Trophoblast cell (in vitro differentiated cells and primary cell): ENCODE data around the gene ASAP3.

Experiments used
- DNase-seq, 2 donors: peaks; one replicate each; pipeline ENCODE4 v3.0.0-alpha.2; 2016
- H2AFZ ChIP-seq: 2 replicates; pipeline ENCODE4 v1.6.1; 2013; ENCODE audit warnings: low read length, moderate library complexity, mild to moderate bottlenecking; ENCODE audit not compliant: insufficient read depth, poor library complexity
- H2AK5ac ChIP-seq: 2 replicates; pipeline ENCODE4 v1.6.1; 2013; ENCODE audit warnings: mild to moderate bottlenecking, low read length
- H2BK120ac ChIP-seq: 2 replicates; pipeline ENCODE4 v1.6.1; 2013; ENCODE audit warnings: low read length, mild to moderate bottlenecking, moderate library complexity; ENCODE audit not compliant: insufficient read depth, poor library complexity
- H2BK12ac ChIP-seq: 2 replicates; pipeline ENCODE4 v1.6.1; 2013; ENCODE audit warnings: mild to moderate bottlenecking, low read length, moderate library complexity
- H2BK5ac ChIP-seq: 2 replicates; pipeline ENCODE4 v1.6.1; 2013; ENCODE audit warnings: low read length, low read depth, moderate library complexity, mild to moderate bottlenecking; ENCODE audit not compliant: poor library complexity
- H3K14ac ChIP-seq: 2 replicates; pipeline ENCODE4 v1.6.1; 2013; ENCODE audit warnings: mild to moderate bottlenecking, low read length
- H3K18ac ChIP-seq: 2 replicates; pipeline ENCODE4 v1.6.1; 2013; ENCODE audit warnings: mild to moderate bottlenecking, low read length
- H3K23ac ChIP-seq: 2 replicates; pipeline ENCODE4 v1.6.1; 2013; ENCODE audit warnings: low read length
- H3K27ac ChIP-seq: 2 replicates; pipeline ENCODE4 v1.5.1; 2013; ENCODE audit warnings: low read depth, mild to moderate bottlenecking, inconsistent platforms, low read length, moderate library complexity
- H3K27me3 ChIP-seq: 2 replicates; pipeline ENCODE4 v1.6.1; 2013; ENCODE audit warnings: inconsistent platforms, mild to moderate bottlenecking, low read length, moderate library complexity; ENCODE audit not compliant: insufficient read depth
- H3K36me3 ChIP-seq, 2 experiments: 1 replicate in 1 of 2; 2 replicates in 1 of 2; pipeline ENCODE4 v1.6.1; 2013; ENCODE audit warnings: low read length in 2 of 2, mild to moderate bottlenecking in 2 of 2, moderate library complexity in 1 of 2; ENCODE audit not compliant: insufficient read depth in 2 of 2, control insufficient read depth in 1 of 2
- H3K4ac ChIP-seq: 2 replicates; pipeline ENCODE4 v1.6.1; 2013; ENCODE audit warnings: low read depth, mild to moderate bottlenecking, low read length, moderate library complexity
- H3K4me1 ChIP-seq, 2 experiments: 1 replicate in 1 of 2; 2 replicates in 1 of 2; pipeline ENCODE4 v1.6.1; 2013; ENCODE audit warnings: low read length in 2 of 2, mild to moderate bottlenecking in 2 of 2, moderate library complexity in 1 of 2; ENCODE audit not compliant: insufficient read depth in 2 of 2, control insufficient read depth in 1 of 2
- H3K4me2 ChIP-seq: 2 replicates; pipeline ENCODE4 v1.6.1; 2013; ENCODE audit warnings: inconsistent platforms, mild to moderate bottlenecking, low read length, moderate library complexity
- H3K4me3 ChIP-seq: 2 replicates; pipeline ENCODE4 v1.5.1; 2013; ENCODE audit warnings: mild to moderate bottlenecking, low read depth, low read length, inconsistent platforms
- H3K79me1 ChIP-seq: one replicate; pipeline ENCODE4 v1.6.1; 2013; ENCODE audit warnings: low read length
- H3K79me2 ChIP-seq: 2 replicates; pipeline ENCODE4 v1.6.1; 2013; ENCODE audit warnings: low read length, mild to moderate bottlenecking; ENCODE audit not compliant: control insufficient read depth, insufficient read depth, poor library complexity
- H3K9ac ChIP-seq: 2 replicates; pipeline ENCODE4 v1.6.1; 2013; ENCODE audit warnings: mild to moderate bottlenecking, low read length
- H3K9me3 ChIP-seq: 2 replicates; pipeline ENCODE4 v1.6.1; 2013; ENCODE audit warnings: low read depth, mild to moderate bottlenecking, control low read depth, inconsistent platforms, low read length; ENCODE audit not compliant: insufficient read depth
- H4K12ac ChIP-seq: 2 replicates; pipeline ENCODE4 v1.6.1; 2013; ENCODE audit warnings: low read depth, mild to moderate bottlenecking, low read length, moderate library complexity
- H4K8ac ChIP-seq: 2 replicates; pipeline ENCODE4 v1.6.1; 2013; ENCODE audit warnings: low read depth, mild to moderate bottlenecking, low read length, moderate library complexity
- H4K91ac ChIP-seq: one replicate; pipeline ENCODE4 v1.6.1; 2013; ENCODE audit warnings: low read depth, mild to moderate bottlenecking, low read length, moderate library complexity
- WGBS: extraction: QIAGEN DNeasy Blood & Tissue Kit; methylation state at CpG from one replicate; pipeline ENCODE4 v1.1.7; 2013; ENCODE audit warnings: missing lambda C conversion rate; ENCODE audit not compliant: insufficient read length, insufficient coverage; ENCODE audit errors: extremely low coverage; 5-methylcytosine and 5-hydroxymethylcytosine counted together

The ASAP3 gene

DNA sequence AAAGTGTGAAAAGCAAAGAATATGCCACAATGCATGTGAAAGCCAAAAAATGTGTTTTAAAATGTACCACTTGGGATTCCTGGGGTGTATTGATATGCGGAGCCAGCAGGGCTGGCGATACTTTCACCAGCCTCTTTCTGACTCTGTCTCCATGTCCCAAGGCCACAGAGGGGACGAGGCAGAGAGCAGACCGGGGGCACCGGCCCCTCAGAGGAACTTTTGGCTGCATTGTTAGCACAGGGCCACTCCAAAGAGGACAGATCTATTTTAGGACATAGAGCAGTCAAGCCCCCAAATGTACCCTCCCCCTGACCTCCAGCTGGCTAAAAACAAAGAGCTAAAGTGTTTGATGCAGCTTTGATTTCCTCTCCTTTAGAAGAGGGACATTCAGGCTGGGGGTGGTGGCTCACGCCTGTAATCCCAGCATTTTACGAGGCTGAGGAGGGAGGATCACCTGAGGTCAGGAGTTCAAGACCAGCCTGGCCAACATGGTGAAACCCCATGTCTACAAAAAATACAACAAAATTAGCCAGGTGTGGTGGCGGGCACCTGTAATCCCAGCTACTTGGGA is 88.7 kb downstream of the ASAP3 start:
- Histone ChIP-seq H3K4me2 (no peak overlapping the region), H3K9me3 (peaks cover 8% of the 10 kb centered on the region), H3K27me3 (no peaks in the 10 kb centered on the region), H4K12ac (no peak overlapping the region), H2BK12ac (no peak overlapping the region), H3K27ac (no peak overlapping the region), H2AK5ac (no peak overlapping the region), H3K4ac (no peak overlapping the region), H2BK120ac (no peak overlapping the region), H3K14ac (no peak overlapping the region), H4K91ac (no peak overlapping the region), H3K4me1 (peaks cover 3 to 4% of the 10 kb centered on the region in 2 experiments), H3K36me3 (no peaks in the 10 kb centered on the region), H3K79me2 (no peaks in the 10 kb centered on the region), H2AFZ (no peak overlapping the region), H4K8ac (no peak overlapping the region), H3K79me1 (no peaks in the 10 kb centered on the region), H3K18ac (no peak overlapping the region), H3K9ac (no peak overlapping the region), H3K23ac (no peak overlapping the region), H3K4me3 (no peak overlapping the region), H2BK5ac (no peak overlapping the region)
- DNase-seq: no peak
- WGBS: no CpG with 5 or more reads among the region's 8 CpGs

DNA sequence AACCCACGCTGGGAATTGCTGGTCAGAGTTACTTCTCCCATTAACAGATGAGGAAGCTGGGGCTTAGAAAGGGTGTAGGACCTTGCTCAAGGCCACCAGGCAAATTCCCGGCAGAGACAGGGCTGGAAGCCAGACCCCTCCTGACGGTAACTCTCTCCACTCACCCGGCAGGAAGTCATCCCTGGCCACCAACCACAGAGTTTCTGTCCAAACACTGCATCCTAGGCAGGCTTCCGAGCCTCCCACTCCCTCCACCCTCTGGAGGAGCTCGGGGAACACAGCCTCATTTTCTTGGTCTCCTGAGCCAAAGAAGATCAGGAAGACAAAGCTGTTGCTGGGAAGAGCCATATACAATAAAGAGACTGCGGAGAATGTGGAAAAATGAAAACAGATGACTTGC is 89.3 kb downstream of the ASAP3 start:
- Histone ChIP-seq H3K14ac (no peak overlapping the region), H3K9ac (no peak overlapping the region), H4K8ac (no peak overlapping the region), H3K36me3 (no peaks in the 10 kb centered on the region), H3K18ac (no peak overlapping the region), H2AK5ac (no peak overlapping the region), H3K4ac (no peak overlapping the region), H3K4me1 (peaks cover 3 to 4% of the 10 kb centered on the region in 2 experiments), H3K4me3 (no peak overlapping the region), H2BK12ac (no peak overlapping the region), H3K27ac (no peak overlapping the region), H3K27me3 (no peaks in the 10 kb centered on the region), H3K79me1 (no peaks in the 10 kb centered on the region), H2BK120ac (no peak overlapping the region), H2BK5ac (no peak overlapping the region), H4K91ac (no peak overlapping the region), H2AFZ (no peak overlapping the region), H3K79me2 (no peaks in the 10 kb centered on the region), H4K12ac (no peak overlapping the region), H3K9me3 (peaks cover 8% of the 10 kb centered on the region), H3K23ac (no peak overlapping the region), H3K4me2 (no peak overlapping the region)
- no CpG with 5 or more reads among the region's 7 CpGs for WGBS
- DNase-seq: no peak

DNA sequence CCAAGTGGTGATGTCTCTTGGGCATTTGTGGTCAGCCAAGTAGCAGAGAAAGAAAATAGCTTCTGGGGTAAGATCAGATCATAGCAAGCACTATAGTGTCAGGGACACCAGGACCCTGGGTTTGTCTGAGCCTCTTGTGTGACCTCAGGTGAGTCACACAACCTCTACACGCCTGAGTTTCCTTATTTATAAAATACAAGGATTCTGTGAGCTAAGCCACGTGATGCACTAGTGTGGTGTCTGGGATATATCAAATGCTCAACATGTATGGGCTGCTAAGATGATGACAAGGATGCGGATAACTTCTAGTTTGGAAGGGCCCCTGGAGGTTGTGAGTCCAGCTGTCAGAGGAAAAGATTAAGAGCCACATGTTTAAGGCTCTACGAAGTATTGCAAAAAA is 89.8 kb downstream of the ASAP3 start:
- Histone ChIP-seq H3K27me3 (no peaks in the 10 kb centered on the region), H4K8ac (no peak overlapping the region), H4K91ac (no peak overlapping the region), H3K27ac (no peak overlapping the region), H3K79me2 (no peaks in the 10 kb centered on the region), H2AFZ (no peak overlapping the region), H4K12ac (no peak overlapping the region), H2BK12ac (no peak overlapping the region), H3K9me3 (peaks cover 8% of the 10 kb centered on the region), H3K18ac (no peak overlapping the region), H3K14ac (no peak overlapping the region), H3K4ac (no peak overlapping the region), H2BK5ac (no peak overlapping the region), H2BK120ac (no peak overlapping the region), H3K4me2 (no peak overlapping the region), H2AK5ac (no peak overlapping the region), H3K23ac (no peak overlapping the region), H3K36me3 (no peaks in the 10 kb centered on the region), H3K9ac (no peak overlapping the region), H3K4me1 (peaks cover 3 to 4% of the 10 kb centered on the region in 2 experiments), H3K4me3 (no peak overlapping the region), H3K79me1 (no peaks in the 10 kb centered on the region)
- no CpG with 5 or more reads among the region's 4 CpGs for WGBS
- DNase-seq: no peak

DNA sequence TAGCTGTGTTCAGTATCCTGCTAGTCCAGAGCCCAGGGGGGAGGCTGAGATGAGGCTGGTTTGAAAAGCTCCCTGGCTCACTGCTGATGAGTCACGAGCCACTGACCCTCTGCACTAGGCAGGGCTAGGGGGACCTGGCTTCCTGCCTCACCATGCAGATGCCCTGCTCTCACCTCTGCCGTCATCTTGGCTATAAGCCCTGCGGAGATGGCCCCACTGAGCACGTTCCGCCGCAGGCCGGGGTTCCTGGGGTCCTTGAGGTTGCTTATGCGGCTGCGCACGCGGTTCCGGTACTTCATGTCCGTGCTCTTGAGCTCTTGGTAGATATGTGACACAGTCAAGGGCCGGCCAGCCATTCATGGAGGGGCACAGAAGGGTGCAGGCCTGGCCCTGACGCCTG is 90.3 kb downstream of the ASAP3 start:
- no peak for DNase-seq

More for the DNA sequence above, 90.3 kb downstream of the ASAP3 start:
- Histone ChIP-seq H3K18ac (no peak overlapping the region), H2BK12ac (no peak overlapping the region), H2BK120ac (no peak overlapping the region), H2AFZ (no peak overlapping the region), H4K8ac (no peak overlapping the region), H4K91ac (no peak overlapping the region), H4K12ac (no peak overlapping the region), H3K27me3 (no peaks in the 10 kb centered on the region), H3K79me2 (no peaks in the 10 kb centered on the region), H3K9me3 (peaks cover 8% of the 10 kb centered on the region), H3K79me1 (no peaks in the 10 kb centered on the region), H3K23ac (no peak overlapping the region), H2BK5ac (no peak overlapping the region), H3K27ac (no peak overlapping the region), H3K9ac (no peak overlapping the region), H3K4me1 (peaks cover 3 to 4% of the 10 kb centered on the region in 2 experiments), H3K36me3 (no peaks in the 10 kb centered on the region), H3K4ac (no peak overlapping the region), H3K14ac (no peak overlapping the region), H3K4me2 (no peak overlapping the region), H3K4me3 (no peak overlapping the region), H2AK5ac (no peak overlapping the region)
- no CpG with 5 or more reads among the region's 15 CpGs for WGBS
